GDM1 (cell line): ENCODE data around the gene EIF5.
"Not testable (repeated sequence)": the region's sequence is repeated elsewhere in the genome, so short reads cannot be mapped to it uniquely, and the experiment has no call there.

Experiments used
- DNase-seq: peaks from one replicate; lab custom pipeline; 2025; lab: John Stamatoyannopoulos, UW

The EIF5 gene

DNA sequence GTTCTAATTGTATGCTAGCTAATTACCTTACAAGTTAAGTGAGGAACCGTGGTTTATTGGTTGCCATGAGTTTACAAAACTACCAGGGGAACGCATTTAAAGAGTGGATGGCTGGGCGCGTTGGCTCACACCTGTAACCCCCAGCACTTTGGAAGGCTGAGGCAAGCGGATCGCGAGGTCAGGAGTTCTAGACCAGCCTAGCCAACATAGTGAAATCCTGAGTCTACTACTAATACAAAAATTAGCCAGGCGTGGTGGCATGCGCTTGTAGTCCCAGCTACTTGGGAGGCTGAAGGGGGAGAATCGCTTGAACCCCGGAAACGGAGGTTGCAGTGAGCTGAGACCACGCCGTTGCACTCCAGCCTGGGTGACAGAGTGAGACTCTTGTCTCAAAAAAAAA, 2.2 kb downstream of the EIF5 start:
- no peak for DNase-seq

DNA sequence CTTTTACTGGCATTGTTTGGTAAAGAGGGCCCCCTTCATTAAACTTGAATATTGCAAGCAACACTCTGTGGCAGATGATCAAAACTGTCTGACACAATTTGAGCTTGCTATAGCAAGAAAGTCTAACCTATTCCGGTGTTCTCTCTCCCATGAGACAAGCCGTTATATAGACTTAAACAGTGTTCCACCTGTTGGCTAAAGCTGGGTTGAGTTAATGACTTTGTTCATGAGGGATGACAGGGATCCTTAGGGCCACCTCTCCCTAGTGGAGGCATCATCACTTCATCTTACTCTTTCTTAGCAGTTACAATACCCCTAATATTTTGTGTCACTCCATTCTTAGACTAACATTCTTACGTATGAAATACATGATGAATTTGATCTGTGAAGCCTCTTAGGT, 3.8 kb downstream of the EIF5 start:
- DNase-seq, result no peak

DNA sequence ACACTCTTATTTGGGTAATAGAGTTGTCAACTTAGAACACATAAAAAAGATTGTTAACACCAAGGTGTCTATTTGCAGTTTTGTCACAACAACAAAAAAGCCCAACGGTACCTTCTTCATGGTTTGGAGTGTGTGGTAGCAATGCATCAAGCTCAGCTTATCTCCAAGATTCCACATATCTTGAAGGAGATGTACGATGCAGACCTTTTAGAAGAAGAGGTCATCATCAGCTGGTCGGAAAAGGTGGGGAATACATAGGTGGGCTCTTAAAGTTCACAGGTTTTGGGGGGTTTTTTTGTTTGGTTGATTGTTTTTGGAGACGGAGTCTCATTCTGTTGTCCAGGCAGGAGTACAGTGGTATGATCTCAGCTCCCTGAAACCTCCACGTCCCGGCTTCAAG, 5.5 kb downstream of the EIF5 start:
- no peak for DNase-seq

DNA sequence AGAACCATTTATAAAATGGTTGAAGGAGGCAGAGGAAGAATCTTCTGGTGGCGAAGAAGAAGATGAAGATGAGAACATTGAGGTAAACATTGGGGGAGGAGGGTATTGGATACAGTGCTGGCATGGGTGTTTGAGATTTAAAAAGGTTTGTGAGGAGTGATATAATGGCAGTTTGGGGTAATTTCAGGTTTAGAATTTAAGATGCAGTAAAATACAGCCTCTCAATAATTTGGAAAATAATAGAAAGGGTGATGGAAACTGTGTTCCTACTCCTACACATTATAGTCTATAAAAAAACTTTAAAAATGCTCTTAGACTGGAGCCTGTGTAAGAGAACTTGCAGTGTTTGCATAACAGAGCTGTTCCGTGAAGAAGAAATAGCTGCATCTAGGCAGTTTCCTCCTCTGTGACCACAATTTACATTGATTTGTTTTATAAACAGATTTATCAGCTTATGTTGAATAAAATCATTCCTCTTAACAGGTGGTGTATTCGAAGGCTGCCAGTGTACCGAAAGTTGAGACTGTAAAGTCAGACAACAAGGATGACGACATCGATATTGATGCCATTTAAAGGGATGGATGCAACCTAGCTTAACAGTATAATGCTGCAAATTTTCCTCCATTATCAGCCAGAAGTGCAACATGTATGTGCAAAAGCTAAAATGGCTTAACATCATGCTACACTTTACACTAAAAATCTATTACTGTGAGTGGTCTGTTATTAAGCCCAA, 6.6 kb downstream of the EIF5 start:
- DNase-seq, result no peak

DNA sequence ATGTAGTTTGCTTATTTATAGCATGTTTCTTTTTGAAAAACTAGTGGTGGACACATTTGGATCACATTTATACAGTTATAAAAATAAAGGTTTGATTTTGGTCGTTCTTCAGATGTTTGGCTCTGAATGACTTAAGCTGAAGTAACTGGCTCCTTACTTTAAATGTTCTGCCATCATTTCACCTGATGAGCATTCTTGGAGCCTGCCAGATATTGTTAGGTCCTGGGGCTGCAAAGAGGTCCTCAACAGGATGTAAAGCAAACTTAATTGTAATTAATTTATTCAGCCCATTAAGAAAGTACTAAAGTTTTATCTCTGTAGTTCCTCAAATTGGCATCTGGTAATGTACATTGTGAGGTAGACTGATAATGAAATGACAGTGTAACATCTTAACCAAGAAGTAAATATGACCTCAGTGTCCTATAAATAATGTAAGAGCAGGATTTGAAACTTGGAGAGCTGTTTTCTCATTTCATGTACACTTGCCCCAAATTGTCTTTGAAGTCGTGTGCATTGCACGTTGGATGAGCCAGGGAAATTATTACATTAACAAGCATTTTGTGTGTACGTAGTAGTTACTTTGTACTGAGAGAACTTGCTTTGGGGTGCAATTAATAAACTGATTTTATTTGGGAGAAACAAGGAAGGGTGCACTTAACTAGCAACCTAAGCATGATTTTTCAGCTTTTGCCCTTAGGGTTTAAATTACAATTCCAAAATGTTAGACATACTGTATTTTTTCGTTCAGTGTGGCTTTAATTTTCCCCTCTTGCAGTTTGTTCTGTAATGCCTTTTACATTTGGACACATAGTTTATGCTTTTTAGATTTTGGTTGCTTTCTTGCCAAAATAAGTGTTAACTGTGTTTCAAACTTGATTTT, 7.5 kb downstream of the EIF5 start:
- no peak for DNase-seq

DNA sequence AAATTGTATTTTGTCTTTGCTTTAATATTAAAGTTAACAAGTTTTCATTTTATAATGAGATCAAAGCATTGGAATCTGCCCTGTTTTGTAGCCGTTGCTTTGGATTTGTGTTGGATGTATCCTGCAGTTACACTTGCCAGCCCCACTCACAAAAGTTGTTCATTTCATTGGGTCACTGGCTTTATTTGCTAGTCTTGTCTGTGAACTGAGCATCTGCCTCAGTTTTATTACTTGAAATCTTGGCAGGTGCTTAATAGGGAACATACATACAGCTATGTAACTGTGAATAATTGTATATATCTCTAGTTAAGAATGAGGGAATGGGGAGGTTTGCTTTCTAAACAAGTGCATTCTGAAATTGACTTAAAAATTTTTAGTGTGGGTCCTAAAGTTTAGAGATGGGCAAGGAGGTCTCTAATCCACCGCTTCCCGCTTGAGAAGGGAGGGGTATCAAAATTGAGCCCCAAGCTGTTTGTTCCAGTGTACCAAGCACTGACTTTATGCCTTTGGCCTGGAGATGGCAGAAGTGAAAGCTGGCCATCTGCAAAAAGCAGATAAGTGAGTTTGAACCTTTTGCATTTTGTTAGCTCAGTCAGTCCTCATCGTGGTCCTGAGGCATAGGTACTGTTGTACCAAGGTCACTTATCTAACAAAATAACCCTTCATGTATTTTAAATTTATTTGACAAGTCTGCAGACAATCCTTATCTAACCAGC, 9.3 kb downstream of the EIF5 start:
- no peak for DNase-seq

DNA sequence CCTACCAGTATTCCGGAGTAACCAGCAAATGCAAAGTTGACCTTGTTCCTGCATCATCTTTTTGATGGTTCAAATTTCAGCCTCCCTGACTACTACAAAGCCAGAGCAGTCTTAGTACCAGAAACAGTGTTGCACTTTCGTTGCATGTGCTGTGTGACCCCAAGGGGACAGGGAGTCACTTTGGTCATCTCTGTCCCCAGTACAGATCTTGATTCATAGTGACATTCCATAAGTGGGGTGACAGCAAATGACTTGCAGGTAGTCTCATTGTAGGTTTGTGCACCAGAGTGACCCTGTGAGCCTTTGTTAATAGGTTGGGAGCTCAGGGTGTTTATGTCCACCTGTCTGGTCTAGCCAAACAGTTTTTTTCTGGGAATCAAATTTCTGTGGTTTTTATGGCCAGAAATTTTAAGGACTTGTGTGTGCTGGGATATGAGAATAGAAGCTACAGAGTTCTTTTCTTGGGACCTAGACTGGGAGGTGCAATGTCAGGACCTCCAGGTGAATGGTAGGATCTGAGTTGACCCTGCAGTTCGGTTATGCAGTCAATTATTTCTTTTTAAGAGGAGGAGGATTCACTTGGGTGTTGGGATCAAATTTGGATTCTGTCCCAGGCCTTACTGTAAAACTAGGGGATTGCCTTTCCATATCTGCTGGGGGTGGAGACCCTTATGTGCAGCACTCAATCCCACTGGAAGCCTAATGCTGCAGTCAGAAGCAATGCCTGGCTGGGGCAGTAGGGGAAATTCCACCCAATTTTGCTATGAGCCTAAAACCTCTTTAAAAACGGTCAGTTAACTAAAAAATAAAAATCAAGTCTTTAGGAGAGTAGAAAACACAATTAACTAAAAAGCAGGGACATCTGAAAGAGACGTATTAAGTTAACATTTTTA, 10.1 kb downstream of the EIF5 start:
- no peak for DNase-seq

DNA sequence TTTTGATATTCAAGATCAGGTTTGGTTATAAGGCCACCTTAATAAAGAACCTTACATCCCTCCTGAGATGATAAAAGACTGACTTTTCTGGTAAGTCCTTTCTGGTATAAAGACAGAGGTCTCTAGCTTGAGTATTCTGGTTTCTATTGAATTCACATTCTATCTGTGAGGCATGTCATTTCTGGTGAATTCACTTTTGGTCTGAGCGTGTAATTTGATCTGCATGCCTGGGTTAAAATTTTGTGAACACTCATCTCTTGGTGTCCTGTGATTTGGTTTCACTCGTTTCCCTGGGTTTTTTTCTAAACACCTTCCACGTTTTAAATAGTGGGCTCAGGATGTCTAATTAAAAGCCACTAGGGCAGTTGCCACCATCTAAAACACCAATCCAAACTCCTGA, 12.2 kb downstream of the EIF5 start:
- DNase-seq, result no peak

DNA sequence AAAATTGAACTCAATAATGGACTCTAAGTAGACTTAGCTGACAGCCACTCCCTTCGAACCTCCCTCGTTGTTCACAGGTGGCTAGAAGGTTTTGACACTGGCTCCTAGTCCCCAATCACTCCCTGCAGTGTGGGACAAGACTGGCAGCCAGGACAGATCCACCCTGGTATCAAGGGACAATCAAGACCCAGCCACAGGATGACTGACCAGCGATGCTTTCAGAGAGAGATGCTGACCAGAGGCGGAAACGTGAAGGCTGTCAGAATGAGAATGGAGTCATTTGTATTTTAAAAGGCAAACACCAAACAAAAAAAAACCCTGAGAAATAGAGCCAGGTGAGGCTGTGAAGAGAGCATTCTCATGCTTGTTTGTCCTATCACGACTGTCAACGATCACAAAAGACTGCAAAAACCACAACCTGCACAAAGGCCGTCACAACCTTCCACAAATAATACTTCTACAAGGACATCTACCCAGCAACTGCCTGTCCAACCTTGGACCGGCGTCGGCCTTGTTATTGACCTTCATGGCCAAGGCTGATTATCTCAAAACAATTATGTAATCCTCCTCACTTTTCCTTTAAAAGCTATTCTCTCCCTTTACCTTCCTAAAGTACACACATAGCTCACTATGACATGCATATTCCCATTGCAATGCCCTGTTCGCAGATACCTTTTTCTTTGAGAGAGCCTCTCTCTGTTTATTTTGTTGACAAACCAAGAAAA, 13.2 kb downstream of the EIF5 start:
- no peak for DNase-seq

DNA sequence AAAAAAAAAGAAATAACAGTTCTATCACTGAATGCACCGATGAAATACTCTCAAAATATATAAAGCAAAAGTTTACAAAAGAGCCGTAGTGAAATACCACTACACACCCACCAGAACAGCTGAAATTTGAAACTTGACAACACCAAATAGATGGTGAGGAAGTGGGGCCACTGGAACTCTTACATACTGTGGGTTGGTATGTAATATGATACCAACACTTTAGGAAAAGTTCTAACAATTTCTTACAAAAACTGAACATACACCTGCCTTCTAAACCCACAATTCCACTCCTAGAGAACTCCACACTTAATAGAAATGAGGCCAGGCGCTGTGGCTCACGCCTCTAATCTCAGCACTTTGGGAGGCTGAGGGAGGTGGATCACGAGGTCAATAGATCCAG, 14.1 kb downstream of the EIF5 start:
- no peak for DNase-seq

DNA sequence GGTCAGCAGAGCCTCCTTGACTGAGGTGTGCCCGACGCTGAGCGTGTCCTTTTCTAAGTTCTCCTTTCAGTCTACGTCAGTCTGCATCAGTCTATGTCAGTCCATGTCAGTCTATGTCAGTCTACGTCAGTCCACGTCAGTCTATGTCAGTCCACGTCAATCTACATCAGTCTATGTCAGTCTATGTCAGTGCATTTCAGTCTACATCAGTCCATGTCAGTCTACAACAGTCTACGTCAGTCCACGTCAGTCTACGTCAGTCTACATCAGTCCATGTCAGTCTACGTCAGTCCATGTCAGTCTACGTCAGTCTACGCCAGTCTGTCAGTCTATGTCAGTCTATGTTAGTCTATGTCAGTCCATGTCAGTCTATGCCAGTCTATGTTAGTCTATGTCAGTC, 15.9 kb downstream of the EIF5 start:
- DNase-seq, result no peak

DNA sequence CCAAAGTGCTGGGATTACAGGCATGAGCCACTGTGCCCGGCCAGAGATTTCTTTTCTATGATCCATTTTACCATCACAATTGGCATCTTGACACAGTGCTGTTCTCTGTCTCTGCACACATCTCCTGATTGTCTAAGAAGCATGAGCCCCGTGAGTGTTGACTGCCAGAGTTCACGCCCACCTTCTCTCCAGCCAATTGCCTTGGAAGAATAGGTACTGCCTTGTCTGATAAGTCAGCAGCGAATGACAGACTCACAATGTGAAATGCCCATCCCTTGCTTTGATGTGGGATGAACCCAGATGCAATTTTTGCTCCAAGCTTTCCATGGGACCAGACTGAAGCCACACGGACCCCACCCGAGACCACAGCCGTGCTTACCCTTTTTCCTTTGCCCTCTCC, 19.3 kb downstream of the EIF5 start:
- DNase-seq, result no peak

DNA sequence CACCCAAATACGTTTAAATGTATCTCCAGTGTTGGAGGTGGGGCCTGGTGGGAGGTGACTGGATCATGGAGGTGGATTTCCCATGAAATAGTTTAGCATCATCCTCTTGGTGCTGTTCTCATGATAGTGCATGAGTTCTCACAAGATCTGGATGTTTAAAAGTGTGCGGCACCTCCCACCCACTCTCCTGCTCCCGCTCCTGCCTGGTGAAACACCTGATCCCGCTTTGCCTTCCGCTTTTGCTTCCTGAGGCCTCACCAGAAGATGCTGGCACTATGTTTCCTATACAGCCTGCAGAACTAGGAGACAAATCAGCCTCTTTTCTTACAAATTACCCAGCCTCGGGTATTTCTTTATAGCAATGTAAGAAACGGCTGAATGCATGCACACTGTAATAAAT, 20.1 kb downstream of the EIF5 start:
- no peak for DNase-seq

DNA sequence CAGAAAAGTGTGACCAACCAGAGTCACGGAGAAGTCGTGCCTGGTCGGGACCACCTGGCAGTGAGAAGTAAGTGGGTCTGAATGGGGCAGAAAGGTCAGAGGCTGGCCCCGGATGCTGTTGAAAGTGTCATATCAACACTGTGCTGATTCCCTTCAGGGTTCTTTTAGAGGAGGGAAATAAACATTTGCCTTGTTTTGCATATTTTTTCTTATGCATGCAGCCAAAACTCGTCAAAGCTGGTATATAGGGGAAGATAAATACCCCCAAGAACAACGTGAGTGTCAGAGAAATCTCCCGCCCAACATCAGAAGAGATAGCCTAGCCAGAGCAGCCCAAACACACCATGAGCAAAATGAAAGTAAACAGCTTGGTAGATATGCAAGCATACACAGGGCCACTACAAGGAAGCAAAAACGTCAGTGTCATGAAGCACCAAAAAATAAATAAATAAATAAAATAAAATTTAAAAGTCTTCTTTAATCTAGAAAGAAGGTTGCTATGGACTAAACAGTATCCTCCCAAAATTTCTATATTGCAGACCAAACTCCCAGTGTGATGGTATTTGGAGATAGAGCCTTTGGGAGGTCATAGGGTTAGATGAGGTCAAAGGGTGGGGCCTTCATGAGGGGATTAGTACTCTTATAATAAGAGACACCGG, 22.1 kb downstream of the EIF5 start:
- DNase-seq, result no peak

DNA sequence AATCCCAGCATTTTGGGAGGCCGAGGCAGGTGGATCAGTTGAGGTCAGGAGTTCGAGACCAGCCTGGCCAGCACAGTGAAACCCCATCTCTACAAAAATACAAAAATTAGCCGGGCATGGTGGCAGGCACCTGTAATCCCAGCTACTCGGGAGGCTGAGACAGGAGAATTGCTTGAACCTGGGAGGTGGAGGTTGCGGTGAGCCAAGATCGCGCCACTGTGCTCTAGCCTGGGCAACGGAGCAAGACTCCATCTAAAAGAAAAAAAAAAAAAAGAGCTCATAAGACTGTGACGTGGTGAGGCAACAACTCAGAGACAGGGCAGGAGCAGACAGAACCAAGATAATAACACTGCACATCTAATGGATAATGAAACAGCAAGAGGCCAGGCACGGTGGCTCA, 23.5 kb downstream of the EIF5 start:
- not testable (repeated sequence) for DNase-seq

DNA sequence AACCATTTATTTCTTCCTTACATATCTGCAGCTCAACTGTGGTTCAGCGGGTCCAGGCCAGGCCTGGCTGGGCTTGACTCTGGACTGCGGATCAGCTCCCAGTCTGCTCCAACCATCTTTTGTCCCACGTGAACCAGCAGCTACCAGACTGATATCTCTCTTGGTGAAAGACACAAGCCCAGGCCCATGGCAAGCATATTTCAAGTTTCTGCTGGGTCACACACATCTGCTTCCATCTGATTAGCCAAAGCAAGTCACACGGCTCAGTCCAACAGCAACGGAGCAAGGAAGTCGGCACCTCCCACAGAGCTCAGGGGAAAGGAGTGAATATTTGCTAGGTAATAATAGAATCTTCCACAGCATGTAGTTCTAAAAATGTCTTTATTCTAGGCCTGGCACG, 26.5 kb downstream of the EIF5 start:
- DNase-seq, result no peak

DNA sequence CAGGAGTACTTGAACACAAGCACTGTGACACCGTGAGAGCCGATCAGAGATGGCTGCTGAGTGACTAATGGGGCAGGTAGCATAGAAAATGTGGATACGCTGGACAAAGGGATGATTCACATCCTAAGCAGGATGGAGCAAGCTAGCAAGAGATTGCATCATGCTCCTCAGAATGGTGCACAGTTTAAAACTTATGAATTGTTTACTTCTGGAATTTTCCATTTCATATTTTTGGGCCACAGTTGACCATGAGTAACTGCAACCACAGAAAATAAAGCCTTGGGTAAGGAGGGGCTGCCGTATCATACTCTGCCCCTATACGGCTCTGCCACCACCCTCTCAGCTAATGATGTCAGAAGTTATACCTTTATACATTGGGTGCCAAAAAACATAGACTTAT, 27.8 kb downstream of the EIF5 start:
- DNase-seq, result no peak

DNA sequence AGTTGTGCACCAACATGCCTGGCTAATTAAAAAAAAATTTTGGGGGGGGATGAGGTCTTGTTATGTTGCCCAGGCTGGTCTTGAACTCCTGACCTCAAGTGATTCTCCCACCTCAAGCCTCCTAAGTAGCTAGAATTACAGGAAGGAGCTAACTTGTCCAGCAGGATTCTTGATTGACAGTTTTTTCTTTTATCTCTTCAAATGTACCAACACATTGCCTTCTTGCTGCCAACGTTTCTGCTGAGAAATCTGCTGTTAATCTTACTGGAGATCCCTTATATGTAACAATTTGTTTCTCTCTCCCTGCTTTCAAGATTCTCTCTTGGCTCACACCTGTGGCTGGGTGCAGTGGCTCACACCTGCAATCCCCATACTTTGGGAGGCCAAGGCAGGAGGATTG, 28.7 kb downstream of the EIF5 start:
- no peak for DNase-seq

DNA sequence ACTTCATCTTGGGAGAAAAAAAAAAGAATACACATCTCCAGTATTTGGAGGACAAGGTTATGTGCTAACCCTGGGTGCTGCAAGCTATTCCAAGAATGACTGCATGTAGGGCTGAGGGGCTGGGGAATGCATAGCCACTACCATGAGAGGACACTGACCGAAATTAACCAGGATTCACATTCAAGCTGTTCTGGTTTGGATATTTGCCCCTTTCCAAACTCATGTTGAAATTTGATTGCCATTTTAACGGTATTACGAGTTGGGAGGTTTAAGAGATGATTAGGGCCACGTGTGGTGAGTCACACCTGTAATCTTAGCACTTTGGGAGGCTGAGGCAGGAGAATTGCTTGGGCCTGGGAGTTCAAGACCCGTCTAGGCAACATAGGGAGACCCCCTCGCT, 32.7 kb downstream of the EIF5 start:
- DNase-seq, result no peak

DNA sequence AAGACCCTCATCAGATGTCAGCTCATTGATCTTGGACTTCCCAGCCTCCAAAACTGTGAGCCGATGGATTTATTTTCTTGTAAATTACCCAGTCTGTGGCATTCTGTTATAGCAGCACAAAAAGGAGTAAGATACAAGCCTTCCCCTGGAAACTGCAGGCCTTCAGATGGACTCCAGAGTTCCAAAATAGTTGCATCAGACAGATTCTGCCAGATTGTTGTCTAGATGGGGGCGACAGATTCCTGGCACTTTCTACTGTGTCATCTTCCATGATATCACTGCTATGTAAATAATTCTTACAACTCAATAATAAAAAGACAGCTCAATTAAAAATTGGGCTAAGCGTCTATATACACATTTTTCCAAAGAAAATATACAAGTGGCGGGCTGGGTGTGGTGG, 34.0 kb downstream of the EIF5 start:
- DNase-seq, result no peak

DNA sequence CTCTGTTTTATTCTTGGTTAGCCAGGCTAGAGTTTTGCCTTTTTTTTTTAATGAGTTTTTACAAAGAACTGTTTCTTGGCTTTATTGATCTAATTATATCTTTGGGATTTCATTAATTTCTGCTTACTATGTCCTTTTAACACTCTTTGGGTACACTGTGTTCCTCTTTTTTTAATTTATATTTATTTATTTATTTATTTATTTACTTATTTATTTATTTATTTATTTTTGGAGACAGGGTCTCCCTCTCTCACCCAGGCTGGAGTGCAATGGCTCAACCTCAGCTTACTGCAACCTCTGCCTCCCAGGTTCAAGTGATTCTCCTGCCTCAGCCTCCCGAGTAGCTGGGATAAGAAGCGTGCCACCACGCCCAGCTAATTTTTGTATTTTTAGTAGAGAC, 36.0 kb downstream of the EIF5 start:
- no peak for DNase-seq
